ENCODE data around the gene PCSK4. TPM values are rescaled to one million over a fixed set of nuclear protein-coding genes. Genes with fewer than 3 reads are reported as not detected.
A peak's percentile ranks its signal among the peaks of the same experiment; 100 is the strongest.

The PCSK4 gene
- total RNA-seq, 6 experiments from 2014 or later = 0.34 to 1.2 (median 0.98) TPM

- Mint-ChIP-seq H3K4me1 (ENCODE audit: low read depth) (no peaks in the 10 kb centered on the region; the same call in 1 of the 2 replicates), H3K9me3 (no peaks in the 10 kb centered on the region), H3K27ac (peak within 1 kb of the TSS; percentile 83), H3K27me3 (ENCODE audit: insufficient read depth) (peaks cover 7% of the 10 kb centered on the region), H3K4me3 (peak within 1 kb of the TSS; percentile 89), H3K36me3 (ENCODE audit: low read depth) (no peaks in the 10 kb centered on the region)
- DNase-seq = no peak
- TF ChIP-seq CTCF (IDR thresholded peaks at IDR 0.05) = no peak
Measured at GRCh38 chr19:1491114-1491848, 1.1 kb upstream of the PCSK4 start, which contains the start of gene REEP6. Gene REEP6, plus strand, starts transcription at chr19:1491181. Its CDS starts 89 bp downstream, at chr19:1491270.

DNA sequence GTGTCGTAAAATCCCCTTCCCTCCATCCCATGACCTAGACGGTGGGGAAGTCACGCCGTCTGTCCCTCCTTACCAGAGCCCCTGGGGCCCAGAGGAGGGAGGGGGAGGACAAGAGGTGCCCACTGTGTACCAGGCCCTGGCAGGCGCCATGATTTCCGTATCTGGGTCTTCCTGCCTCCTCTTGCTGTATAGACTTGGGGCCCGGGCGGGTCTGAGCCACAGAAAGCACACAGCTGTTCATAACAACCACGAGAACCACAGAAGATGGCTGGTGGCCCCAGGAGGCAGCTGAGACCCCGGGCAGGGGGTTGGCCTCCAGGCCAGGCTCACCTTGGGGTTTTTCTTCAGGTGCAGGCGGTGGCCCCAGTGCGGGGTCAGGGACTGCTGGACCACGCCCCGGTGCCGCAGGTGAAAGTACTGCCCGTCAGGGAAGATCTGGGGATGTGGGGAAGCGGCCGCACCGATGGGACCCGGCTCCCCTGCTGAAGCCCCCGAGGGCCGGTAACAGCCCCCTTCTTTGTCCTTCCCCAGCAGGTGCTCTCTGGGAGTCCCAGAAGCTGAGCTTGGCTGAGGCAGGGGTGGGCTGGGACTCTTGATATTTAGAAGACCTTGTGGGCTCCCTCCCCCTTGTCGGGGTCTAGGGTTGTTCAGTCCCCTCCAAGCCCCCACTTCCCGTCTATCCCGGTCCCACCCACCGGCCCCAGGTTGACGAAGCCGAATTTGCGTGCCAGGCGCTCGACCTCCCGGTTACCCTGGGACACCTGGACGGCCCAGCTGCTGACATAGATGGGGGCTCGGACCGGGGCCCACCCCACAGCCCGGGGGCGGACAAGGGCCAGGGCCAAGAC is 463 bp downstream of the PCSK4 start:
- H3K9me3 Mint-ChIP-seq = no peaks in the 10 kb centered on the region
- peak overlapping the region; percentile 37 for H3K4me3 Mint-ChIP-seq
- H3K27ac Mint-ChIP-seq = no peak overlapping the region
- no peaks in the 10 kb centered on the region for H3K36me3 Mint-ChIP-seq (ENCODE audit: low read depth)
- DNase-seq = no peak
- TF ChIP-seq CTCF (IDR thresholded peaks at IDR 0.05) = no peak
- H3K4me1 Mint-ChIP-seq (ENCODE audit: low read depth) = no peaks in the 10 kb centered on the region; the same call in 1 of the 2 replicates
- peaks cover 7% of the 10 kb centered on the region for H3K27me3 Mint-ChIP-seq (ENCODE audit: insufficient read depth)

- no peaks in the 10 kb centered on the region for H3K9me3 Mint-ChIP-seq
- H3K4me1 Mint-ChIP-seq (ENCODE audit: low read depth) = no peaks in the 10 kb centered on the region; the same call in 1 of the 2 replicates
- TF ChIP-seq CTCF (IDR thresholded peaks at IDR 0.05) = no peak
- H3K36me3 Mint-ChIP-seq (ENCODE audit: low read depth) = no peaks in the 10 kb centered on the region
- H3K27ac Mint-ChIP-seq = no peak overlapping the region
- no peak for DNase-seq
- no peak overlapping the region for H3K4me3 Mint-ChIP-seq
- peaks cover 2% of the 10 kb centered on the region for H3K27me3 Mint-ChIP-seq (ENCODE audit: insufficient read depth)
Measured at GRCh38 chr19:1488282-1488601, 1.9 kb downstream of the PCSK4 start.

- Mint-ChIP-seq H3K36me3 (ENCODE audit: low read depth) (no peaks in the 10 kb centered on the region), H3K4me1 (ENCODE audit: low read depth) (no peaks in the 10 kb centered on the region; the same call in 1 of the 2 replicates), H3K27me3 (ENCODE audit: insufficient read depth) (peaks cover 2% of the 10 kb centered on the region), H3K9me3 (no peaks in the 10 kb centered on the region), H3K27ac (no peak overlapping the region), H3K4me3 (no peak overlapping the region)
- TF ChIP-seq CTCF (IDR thresholded peaks at IDR 0.05) = no peak
- no peak for DNase-seq
Measured at GRCh38 chr19:1487576-1488281, 2.4 kb downstream of the PCSK4 start.

DNA sequence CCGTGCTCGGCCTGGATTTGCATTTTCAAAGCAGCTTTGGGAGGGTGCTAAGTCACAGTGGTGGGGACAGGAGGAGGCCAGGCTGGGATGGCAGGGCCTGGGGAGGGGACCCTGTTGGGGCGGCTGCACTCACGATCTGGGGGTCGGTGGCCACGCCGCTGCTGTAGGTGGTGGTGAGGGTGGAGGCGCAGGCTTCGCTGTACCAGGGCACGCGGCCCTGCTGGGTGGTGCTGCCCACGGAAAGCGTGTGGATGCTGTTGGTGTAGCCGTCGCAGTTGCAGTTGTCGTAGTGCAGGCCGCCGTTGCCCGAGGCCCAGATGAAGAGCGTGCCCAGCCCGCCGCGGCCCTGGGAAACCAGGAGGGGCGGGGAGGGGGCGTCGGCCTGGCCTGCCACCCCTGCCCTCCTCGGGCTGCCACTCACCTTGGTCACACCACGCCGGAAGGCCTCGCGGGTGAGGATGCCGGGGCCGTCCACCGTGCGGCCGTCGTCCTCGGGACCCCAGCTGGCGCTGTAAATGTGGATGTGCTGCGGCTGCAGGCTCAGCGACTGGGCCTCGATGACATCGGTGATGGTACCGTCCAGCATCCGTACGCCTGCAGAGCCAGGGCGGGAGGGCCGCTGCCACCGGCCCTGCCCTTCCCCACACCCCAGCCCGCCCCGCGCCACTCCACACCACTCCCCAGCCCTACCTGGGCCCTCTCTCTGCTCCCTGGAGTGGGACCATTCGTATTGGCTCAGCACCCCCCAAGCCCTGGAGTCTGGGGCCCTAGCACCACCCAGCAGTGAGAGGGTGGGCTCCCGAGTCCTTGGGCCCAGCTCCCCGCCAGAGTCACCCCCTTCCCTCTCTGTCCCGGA is 3.2 kb downstream of the PCSK4 start:
- no peak for TF ChIP-seq CTCF (IDR thresholded peaks at IDR 0.05)
- Mint-ChIP-seq H3K36me3 (ENCODE audit: low read depth) (no peaks in the 10 kb centered on the region), H3K27ac (no peak overlapping the region), H3K4me3 (no peak overlapping the region), H3K27me3 (ENCODE audit: insufficient read depth) (peaks cover 3% of the 10 kb centered on the region), H3K4me1 (ENCODE audit: low read depth) (no peaks in the 10 kb centered on the region; the same call in 1 of the 2 replicates), H3K9me3 (no peaks in the 10 kb centered on the region)
- DNase-seq = no peak
